HG03025 (cell line): ENCODE results near the gene CNOT10.

Experiments
- ATAC-seq: cut with Tn5 transposase; IDR thresholded peaks from one replicate; pipeline ENCODE4 v1.9.1; 2021; ENCODE audit warnings: mild to moderate bottlenecking, moderate library complexity; ENCODE audit not compliant: unreplicated experiment, low FRiP score

The CNOT10 gene

DNA sequence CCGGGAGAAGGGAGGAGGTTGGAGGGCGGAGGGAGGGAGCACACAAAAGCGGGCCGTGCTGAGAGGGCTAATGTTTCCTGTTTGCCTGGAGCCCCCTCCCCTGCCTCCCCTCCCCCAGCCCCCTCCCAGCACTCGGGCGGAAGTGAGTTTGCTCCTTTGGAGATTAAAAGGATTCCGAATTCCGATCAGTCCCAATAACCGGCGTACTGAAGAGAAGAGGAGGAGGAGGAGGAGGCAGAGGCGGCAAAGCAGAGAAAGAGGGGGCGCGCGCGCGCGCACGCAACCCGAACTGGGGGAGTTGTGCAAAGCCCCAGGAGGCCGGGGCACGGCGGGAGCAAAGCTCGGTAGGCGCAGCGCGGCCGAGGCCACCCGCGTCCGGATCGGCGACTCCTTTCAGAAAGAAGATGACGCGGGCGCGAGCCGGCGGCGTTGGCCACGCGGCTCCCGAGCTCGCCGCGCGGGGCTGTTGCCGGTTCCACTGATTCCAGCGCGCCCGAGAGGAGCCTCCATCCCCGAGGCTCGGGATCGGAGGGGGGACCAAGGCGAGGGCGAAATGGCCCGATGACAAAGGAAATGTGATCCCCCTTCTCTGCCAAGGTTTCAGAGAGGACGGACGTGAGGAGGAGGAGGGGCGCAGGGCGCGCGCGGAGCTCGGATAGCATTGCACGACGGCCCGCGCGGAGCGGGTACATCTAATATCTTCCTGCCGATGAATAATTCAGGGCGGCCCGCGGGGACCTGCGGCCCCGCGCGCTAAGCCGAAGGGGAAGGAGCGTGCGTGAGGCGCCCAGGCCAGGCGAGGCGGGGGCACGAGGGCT lies 131.7 kb downstream of the CNOT10 start:
- ATAC-seq = no peak

DNA sequence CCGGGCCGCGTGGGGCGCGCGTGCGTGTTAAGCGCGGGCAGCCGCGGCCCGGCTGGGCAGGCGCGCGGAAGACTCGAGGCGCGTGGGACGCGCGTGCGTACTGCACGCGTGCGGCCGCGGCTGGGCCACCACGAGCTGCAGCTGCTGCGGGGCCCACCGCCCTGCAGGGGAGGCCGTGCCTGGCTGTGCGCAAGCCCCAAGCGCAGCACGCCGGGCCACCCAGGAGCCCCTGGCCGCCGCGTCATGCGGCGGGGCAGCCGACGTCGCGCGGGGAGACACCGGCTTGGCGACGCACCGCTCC lies 132.2 kb downstream of the CNOT10 start:
- ATAC-seq = no peak

DNA sequence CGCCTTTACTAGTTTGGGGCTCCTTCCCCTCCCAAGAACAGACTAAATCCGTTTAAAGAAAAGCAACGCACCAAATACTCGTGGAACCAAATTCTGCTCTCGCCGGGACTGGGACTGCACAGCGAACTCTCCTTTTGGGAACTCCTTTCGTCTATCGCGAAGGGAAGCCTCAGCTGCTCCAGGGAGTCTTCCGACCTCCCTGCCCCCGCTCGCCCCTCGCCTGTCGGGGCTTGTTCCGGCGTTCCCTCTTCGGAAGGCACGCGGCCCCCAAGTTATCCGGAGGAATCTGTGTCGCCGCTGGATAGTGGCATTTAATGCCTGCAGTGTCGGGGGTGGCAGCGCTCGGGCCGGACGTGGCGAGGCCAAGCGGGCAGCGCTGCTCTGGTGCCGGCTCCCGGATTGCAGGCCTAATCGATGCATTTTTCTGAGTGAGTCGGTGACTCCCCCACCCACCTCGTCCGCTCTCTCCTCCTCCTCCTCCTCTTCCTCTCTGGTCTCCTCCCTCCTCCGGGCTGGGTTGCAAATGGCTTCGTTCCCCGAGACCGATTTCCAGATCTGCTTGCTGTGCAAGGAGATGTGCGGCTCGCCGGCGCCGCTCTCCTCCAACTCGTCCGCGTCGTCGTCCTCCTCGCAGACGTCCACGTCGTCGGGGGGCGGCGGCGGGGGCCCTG lies 132.7 kb downstream of the CNOT10 start, which contains the start of gene TRIM71:
TSS of gene TRIM71 (plus strand) at position 440 of the 671 bp plus-strand sequence. CDS start at position 524, 84 bp downstream.
- no peak for ATAC-seq

DNA sequence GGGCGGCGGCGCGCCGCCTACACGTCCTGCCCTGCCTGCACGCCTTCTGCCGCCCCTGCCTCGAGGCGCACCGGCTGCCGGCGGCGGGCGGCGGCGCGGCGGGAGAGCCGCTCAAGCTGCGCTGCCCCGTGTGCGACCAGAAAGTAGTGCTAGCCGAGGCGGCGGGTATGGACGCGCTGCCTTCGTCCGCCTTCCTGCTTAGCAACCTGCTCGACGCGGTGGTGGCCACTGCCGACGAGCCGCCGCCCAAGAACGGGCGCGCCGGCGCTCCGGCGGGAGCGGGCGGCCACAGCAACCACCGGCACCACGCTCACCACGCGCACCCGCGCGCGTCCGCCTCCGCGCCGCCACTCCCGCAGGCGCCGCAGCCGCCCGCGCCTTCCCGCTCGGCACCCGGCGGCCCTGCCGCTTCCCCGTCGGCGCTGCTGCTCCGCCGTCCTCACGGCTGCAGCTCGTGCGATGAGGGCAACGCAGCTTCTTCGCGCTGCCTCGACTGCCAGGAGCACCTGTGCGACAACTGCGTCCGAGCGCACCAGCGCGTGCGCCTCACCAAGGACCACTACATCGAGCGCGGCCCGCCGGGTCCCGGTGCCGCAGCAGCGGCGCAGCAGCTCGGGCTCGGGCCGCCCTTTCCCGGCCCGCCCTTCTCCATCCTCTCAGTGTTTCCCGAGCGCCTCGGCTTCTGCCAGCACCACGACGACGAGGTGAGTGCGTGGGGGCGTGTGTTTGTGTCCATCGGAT lies 133.4 kb downstream of the CNOT10 start:
- ATAC-seq = no peak

DNA sequence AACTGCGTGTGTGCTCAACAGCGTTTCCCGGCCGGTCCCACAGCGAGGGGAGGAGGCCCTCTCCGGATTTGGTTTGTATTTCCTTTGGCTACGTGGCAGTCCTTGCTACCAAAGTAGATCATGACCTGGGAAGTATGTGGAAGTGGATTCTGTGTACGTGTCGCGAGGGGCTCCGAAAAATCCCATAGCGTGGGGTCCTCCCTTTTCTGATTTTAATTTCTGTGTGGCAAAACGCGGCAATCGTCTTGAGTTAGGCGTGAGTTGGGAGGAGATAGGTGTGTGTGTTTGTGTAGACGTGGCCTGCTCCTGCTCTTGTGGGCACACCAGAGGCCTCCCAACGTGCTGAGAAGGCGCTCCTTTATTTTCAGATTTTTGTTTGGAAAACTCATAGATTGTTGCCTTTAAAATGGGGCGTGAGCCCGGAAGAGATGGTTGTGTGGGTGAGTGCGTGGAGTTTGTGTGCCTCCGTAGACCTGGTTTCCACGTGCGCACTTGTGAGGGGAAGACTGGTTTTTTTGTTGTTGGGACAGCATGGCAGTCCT lies 134.1 kb downstream of the CNOT10 start:
- ATAC-seq = no peak

DNA sequence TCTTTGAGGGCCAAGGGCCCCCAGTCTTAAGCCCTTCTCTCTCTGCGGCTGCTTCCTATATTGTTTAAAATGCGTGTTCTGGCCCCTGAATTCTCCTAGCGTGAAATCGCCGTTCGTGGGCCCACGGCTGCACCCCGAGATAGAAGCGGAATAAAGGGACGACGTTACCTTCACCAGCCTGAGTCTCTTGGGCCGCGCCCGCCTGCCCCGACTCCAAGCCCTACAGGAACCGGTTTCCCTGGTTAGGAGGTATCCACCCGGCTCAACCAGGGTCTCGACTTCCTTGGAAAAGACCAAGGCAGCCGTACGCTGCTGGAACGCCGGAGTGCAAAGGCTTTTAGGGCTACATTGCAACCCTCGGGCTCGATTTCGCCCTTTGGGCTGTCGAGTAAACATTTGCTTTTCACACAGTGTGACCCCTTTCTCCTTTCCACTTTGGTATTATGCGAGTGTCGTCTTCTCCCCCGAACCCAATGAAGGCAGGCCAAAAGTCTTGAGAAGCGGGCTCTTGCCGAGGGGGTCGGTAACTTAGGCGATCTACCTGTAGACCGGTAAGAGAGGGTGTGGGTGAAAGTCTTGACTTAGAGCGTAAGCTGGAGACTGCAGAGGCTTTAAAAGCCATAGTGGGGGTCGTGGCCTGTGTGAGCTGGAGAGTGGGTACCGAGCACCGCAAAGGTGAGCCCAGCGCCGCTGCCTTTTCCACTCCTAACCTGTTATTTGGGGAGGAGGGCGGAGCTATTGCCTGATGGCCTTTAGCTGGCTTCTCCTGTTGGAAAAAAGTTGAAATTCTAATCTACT lies 134.8 kb downstream of the CNOT10 start:
- no peak for ATAC-seq

DNA sequence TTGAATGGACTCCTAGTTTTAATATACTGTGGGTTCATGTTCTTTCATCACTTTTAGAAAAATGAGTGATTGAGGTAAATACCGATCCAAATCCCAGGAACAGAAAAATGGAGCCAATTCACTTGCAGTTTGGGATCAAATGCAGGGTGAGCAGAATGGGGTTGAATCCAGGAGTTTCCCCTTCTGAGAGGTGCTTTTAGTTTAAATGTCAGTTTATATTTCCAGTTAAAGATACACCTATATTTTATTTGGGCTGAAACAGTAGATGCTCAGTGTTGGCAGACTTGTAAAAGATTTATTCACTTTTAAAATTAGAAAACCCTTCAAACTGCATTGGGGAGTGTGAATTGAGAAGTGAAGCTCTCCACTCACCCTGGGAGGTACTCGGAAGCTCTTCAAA lies 135.4 kb downstream of the CNOT10 start:
- no peak for ATAC-seq

DNA sequence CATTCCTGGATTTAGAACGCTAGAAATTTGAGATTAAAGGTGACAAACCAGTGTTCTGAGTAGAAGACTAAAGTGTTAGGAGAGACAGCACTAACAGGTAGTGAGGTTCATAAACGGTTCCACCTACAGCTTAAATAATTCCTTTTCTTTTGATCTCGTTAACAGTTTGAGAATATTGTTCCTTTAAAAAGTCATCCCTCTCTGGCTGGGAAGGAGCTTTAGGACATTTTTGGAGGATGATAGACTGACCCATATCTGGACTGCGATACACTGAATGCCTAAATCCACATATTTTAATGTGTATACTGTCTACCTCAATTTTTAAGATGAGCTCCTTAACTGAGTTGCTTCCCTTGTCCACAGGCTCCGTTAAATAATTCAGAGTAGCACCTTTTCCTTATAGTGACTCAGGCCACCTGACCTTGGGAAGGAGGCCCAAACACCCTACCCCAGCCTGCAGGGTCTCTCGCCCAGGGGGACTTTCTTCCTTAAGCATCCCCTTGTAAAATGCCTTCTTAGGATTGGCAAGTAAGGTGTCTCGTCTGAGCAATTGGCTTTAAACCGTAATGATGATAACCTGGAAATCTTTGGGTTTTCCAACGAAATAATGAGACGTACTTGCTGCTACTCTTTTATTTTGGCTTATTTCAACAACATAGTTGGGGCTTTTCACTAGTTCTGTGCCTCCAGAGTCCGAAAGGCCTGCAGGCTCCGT lies 136.1 kb downstream of the CNOT10 start:
- no peak for ATAC-seq

DNA sequence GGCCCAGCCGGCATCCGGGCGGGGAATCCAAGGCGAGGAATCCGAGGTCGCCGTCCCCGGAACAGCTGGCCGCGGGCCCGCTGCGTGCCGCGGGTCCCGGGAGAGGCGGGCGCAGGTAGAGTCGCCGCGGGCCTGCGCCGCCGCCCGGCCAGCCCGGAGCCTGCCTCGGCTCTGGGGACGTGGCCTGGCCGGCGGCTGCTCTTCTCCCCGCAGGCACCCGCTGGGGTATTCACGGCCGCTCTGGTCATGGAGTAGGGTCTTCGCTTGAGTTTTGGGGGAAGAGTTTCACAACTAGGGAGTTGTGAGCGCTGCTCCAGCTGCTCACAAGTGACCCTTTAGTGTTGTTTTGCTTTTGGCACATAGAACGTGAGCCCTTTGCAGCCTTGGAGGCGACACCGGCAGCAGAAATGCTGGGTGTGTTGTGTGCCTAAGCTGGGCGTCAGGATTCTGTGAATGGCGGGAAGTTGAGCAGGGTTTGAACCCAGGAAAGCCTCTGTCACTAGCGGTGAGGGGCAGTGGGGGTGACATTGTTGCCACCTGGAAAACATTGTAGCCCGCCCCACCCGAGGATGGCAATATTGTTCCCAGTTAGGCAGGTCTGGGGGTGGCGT lies 136.8 kb downstream of the CNOT10 start:
- ATAC-seq = no peak

DNA sequence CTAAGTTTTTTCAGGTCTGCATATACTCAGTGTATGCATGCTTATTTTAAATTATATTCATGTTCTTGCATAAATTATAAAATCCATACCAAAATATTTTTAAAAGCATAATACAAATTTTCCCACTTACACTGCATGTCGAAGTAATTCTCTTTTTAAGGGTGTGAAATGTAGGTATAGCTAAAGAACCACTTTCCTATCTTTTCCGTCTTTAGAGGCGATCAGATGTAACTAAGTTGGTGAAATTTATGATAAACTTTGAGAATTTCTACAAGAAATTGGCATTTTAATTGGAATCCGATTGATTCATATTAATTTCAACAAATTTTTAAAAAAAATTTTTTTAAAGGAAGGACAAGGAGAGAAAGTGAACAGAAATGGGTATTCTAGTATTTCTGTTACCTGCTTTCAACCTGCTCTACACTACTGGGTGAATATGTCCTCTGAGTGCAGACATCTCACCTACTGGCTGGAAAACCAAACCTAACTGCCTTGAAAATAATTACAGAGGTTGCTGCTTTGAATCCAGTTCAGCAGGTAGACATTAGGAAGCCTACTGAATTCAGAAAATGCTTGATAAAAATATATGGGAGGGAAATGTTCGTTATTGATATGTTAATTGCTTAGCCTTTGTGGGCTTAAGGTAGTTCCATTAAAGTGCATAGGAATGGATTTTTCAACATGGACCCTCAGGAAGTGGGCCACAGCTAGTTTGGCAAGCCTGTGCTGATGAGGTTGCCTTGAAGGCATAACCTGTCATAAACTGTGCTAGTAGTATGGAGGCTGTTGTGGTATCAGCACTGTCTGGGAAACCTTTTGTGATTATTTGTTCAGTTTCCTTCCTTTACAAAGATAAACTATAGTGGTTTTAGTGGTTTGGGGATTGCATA lies 137.9 kb downstream of the CNOT10 start:
- no peak for ATAC-seq
